HepG2 (cell line): ENCODE data around the gene TEAD1. TPM values are rescaled to one million over a fixed set of nuclear protein-coding genes. Genes with fewer than 3 reads are reported as not detected.

Experiments used
- ATF4 ChIP-seq, 2 experiments: fragments of 450-650 bp in 1 of 2; sonication (generic) in 1 of 2; formaldehyde crosslinking; IDR thresholded peaks; 2 replicates each; pipeline versions ENCODE4 v1.5.0 to v1.8.0; 2020 to 2022; ENCODE audit warnings: mild to moderate bottlenecking in 1 of 2, missing genetic modification reagents in 1 of 2
- CBFB ChIP-seq: sonication (generic); formaldehyde crosslinking; IDR thresholded peaks from 2 replicates; pipeline ENCODE4 v1.4.0; 2020; ENCODE audit warnings: missing genetic modification reagents
- CEBPB ChIP-seq: IDR thresholded peaks from 2 replicates; pipeline ENCODE4 v1.6.1; 2011; ENCODE audit warnings: low read depth, low read length, improper control_type of control experiment, borderline replicate concordance
- GZF1 ChIP-seq: sonication (generic); formaldehyde crosslinking; IDR thresholded peaks from 2 replicates; pipeline ENCODE4 v1.5.1; 2020; ENCODE audit warnings: mild to moderate bottlenecking, missing genetic modification reagents
- HNF4G ChIP-seq, 2 experiments: sonication (generic) in 1 of 2; formaldehyde crosslinking in 1 of 2; IDR thresholded peaks; 2 replicates each; pipeline versions ENCODE4 v1.4.0 to v1.6.1; 2011 to 2020; ENCODE audit warnings: borderline replicate concordance in 2 of 2, low read depth in 2 of 2, mild to moderate bottlenecking in 2 of 2, low read length in 1 of 2, missing genetic modification reagents in 1 of 2, moderate library complexity in 1 of 2
- NFE2 ChIP-seq: sonication (generic); formaldehyde crosslinking; IDR thresholded peaks from 2 replicates; pipeline ENCODE4 v1.4.0; 2020; ENCODE audit warnings: missing genetic modification reagents
- PITX1 ChIP-seq: sonication (generic); formaldehyde crosslinking; IDR thresholded peaks from 2 replicates; pipeline ENCODE4 v1.5.1; 2020; ENCODE audit warnings: mild to moderate bottlenecking, missing genetic modification reagents
- RARA ChIP-seq: IDR thresholded peaks from 2 replicates; pipeline ENCODE4 v1.6.1; 2016; ENCODE audit warnings: missing genetic modification reagents, missing compliant biosample characterization
- SMARCC2 ChIP-seq: fragments of 450-650 bp; IDR thresholded peaks from 2 replicates; pipeline ENCODE4 v1.6.1; 2017; ENCODE audit warnings: antibody characterized with exemption, mild to moderate bottlenecking
- XRCC5 ChIP-seq: fragments of 200-400 bp; formaldehyde crosslinking; optimal IDR thresholded peaks from 2 replicates; pipeline ENCODE3; 2017; ENCODE audit warnings: mild to moderate bottlenecking, low read length
- ZBTB25 ChIP-seq: IDR thresholded peaks from 2 replicates; pipeline ENCODE4 v1.6.1; 2018; ENCODE audit warnings: missing genetic modification reagents
- ZNF235 ChIP-seq: sonication (generic); formaldehyde crosslinking; IDR thresholded peaks from 2 replicates; pipeline ENCODE4 v1.8.1; 2023; ENCODE audit warnings: mild to moderate bottlenecking, missing genetic modification reagents, borderline replicate concordance
- ZNF317 ChIP-seq: sonication (generic); formaldehyde crosslinking; IDR thresholded peaks from 2 replicates; pipeline ENCODE4 v1.5.0; 2020; ENCODE audit warnings: mild to moderate bottlenecking, missing genetic modification reagents
- ZNF564 ChIP-seq: sonication (generic); formaldehyde crosslinking; IDR thresholded peaks from 2 replicates; pipeline ENCODE4 v1.8.1; 2023; ENCODE audit warnings: mild to moderate bottlenecking, missing genetic modification reagents
- ZNF598 ChIP-seq: sonication (generic); formaldehyde crosslinking; IDR thresholded peaks from 2 replicates; pipeline ENCODE4 v1.5.1; 2020; ENCODE audit warnings: mild to moderate bottlenecking, missing genetic modification reagents, borderline replicate concordance
- ZNF629 ChIP-seq: sonication (generic); formaldehyde crosslinking; conservative IDR thresholded peaks from 2 replicates; pipeline ENCODE4 v1.5.0; 2020; ENCODE audit warnings: missing genetic modification reagents
- polyA plus RNA-seq, 8 experiments: library from polyadenylated mRNA; depleted of rRNA in 3 of 8; stranded (reverse) in 7 of 8; unstranded in 1 of 8; fragments of >200 nt; fragmentation: Illumina TruSeq in 4 of 8; extraction: Trizol in 4 of 8; gene quantifications; 2 replicates each; pipeline versions ENCODE4 v1.2.1 to v1.2.3, GENCODE V29; 2011 to 2016; ENCODE audit warnings: low read depth in 4 of 8, missing spikeins in 1 of 8, mixed read lengths in 1 of 8; ENCODE audit not compliant: insufficient read depth in 1 of 8
- total RNA-seq, 5 experiments: library from RNA; depleted of rRNA; stranded (reverse); fragments of >200 nt; fragmentation: Illumina TruSeq; extraction: Trizol; gene quantifications; 2 replicates each; pipeline ENCODE4 v1.2.3, GENCODE V29; 2016; ENCODE audit warnings: low read depth in 1 of 5
- TF ChIP-seq, protein P1 (sequence below): sonication (generic); formaldehyde crosslinking; IDR thresholded peaks from 2 replicates; pipeline ENCODE4 v1.4.0; 2020; ENCODE audit warnings: mild to moderate bottlenecking, missing genetic modification reagents, borderline replicate concordance
- TF ChIP-seq, protein P2 (sequence below): sonication (generic); formaldehyde crosslinking; conservative IDR thresholded peaks from 2 replicates; pipeline ENCODE4 v1.4.0; 2020; ENCODE audit warnings: mild to moderate bottlenecking, missing genetic modification reagents, moderate library complexity
- TF ChIP-seq, protein P3 (sequence below): sonication (generic); formaldehyde crosslinking; IDR thresholded peaks from 2 replicates; pipeline ENCODE4 v1.5.0; 2020; ENCODE audit warnings: mild to moderate bottlenecking, low read depth, missing genetic modification reagents, borderline replicate concordance

Gene TEAD1
- total and polyA plus RNA-seq, 2 of the 13 experiments (the other 11 are each of a cell fraction or from before 2014, with no cell fraction given) = 20.1 to 30.5 TPM

DNA sequence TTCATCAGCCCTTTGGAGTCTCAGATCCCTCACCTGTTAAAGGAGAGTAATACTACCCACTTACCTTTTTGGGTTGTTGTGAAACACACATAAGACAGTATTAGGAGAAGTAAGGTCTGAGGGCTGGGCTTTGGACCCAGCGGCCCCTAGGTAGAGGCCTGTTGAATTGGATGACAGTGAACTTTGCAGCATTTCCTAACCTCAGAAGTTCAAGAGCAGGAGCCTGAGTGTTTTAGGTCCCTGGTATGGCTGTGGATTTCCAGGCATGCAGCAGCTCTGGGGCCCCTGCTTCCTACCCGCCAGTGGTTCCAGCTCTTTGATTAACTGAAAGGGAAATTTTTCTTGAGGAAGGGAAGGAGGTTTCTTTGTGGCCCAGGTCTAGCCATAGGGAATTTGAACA, 58.9 kb downstream of the TEAD1 start (continued):
- TF ChIP-seq NFE2 = no peak
- no peak for TF ChIP-seq SMARCC2
- TF ChIP-seq, protein P1, sequence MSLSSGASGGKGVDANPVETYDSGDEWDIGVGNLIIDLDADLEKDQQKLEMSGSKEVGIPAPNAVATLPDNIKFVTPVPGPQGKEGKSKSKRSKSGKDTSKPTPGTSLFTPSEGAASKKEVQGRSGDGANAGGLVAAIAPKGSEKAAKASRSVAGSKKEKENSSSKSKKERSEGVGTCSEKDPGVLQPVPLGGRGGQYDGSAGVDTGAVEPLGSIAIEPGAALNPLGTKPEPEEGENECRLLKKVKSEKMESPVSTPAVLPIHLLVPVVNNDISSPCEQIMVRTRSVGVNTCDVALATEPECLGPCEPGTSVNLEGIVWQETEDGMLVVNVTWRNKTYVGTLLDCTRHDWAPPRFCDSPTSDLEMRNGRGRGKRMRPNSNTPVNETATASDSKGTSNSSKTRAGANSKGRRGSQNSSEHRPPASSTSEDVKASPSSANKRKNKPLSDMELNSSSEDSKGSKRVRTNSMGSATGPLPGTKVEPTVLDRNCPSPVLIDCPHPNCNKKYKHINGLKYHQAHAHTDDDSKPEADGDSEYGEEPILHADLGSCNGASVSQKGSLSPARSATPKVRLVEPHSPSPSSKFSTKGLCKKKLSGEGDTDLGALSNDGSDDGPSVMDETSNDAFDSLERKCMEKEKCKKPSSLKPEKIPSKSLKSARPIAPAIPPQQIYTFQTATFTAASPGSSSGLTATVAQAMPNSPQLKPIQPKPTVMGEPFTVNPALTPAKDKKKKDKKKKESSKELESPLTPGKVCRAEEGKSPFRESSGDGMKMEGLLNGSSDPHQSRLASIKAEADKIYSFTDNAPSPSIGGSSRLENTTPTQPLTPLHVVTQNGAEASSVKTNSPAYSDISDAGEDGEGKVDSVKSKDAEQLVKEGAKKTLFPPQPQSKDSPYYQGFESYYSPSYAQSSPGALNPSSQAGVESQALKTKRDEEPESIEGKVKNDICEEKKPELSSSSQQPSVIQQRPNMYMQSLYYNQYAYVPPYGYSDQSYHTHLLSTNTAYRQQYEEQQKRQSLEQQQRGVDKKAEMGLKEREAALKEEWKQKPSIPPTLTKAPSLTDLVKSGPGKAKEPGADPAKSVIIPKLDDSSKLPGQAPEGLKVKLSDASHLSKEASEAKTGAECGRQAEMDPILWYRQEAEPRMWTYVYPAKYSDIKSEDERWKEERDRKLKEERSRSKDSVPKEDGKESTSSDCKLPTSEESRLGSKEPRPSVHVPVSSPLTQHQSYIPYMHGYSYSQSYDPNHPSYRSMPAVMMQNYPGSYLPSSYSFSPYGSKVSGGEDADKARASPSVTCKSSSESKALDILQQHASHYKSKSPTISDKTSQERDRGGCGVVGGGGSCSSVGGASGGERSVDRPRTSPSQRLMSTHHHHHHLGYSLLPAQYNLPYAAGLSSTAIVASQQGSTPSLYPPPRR (CRISPR knock-in tag) = peak; percentile 41; the same call in 1 of the 2 replicates
- no peak for TF ChIP-seq ZNF235 (CRISPR knock-in tag)
- no peak for TF ChIP-seq ATF4 (CRISPR knock-in tag; IDR thresholded peaks at IDR 0.05)
- TF ChIP-seq ZNF629 = 0 out of 2 replicates have a peak, but pooled peaks have one; percentile 23
- no peak for TF ChIP-seq ZNF317
- TF ChIP-seq ZNF598 (CRISPR knock-in tag) = no peak
- 0 out of 2 replicates have a peak, but pooled peaks have one; percentile 33 for TF ChIP-seq ZNF564 (CRISPR knock-in tag)
- TF ChIP-seq, protein P2, sequence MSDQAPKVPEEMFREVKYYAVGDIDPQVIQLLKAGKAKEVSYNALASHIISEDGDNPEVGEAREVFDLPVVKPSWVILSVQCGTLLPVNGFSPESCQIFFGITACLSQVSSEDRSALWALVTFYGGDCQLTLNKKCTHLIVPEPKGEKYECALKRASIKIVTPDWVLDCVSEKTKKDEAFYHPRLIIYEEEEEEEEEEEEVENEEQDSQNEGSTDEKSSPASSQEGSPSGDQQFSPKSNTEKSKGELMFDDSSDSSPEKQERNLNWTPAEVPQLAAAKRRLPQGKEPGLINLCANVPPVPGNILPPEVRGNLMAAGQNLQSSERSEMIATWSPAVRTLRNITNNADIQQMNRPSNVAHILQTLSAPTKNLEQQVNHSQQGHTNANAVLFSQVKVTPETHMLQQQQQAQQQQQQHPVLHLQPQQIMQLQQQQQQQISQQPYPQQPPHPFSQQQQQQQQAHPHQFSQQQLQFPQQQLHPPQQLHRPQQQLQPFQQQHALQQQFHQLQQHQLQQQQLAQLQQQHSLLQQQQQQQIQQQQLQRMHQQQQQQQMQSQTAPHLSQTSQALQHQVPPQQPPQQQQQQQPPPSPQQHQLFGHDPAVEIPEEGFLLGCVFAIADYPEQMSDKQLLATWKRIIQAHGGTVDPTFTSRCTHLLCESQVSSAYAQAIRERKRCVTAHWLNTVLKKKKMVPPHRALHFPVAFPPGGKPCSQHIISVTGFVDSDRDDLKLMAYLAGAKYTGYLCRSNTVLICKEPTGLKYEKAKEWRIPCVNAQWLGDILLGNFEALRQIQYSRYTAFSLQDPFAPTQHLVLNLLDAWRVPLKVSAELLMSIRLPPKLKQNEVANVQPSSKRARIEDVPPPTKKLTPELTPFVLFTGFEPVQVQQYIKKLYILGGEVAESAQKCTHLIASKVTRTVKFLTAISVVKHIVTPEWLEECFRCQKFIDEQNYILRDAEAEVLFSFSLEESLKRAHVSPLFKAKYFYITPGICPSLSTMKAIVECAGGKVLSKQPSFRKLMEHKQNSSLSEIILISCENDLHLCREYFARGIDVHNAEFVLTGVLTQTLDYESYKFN (CRISPR knock-in tag) = peak; percentile 54
- TF ChIP-seq XRCC5 = peak; percentile 51
- TF ChIP-seq PITX1 (CRISPR knock-in tag) = peak; percentile 53; the same call in 1 of the 2 replicates
- peak; percentile 64; the same call in 1 of the 2 replicates for TF ChIP-seq CEBPB
- TF ChIP-seq CBFB (CRISPR knock-in tag) = no peak
- peak; percentile 87 for TF ChIP-seq RARA (CRISPR knock-in tag)
- TF ChIP-seq, protein P3, sequence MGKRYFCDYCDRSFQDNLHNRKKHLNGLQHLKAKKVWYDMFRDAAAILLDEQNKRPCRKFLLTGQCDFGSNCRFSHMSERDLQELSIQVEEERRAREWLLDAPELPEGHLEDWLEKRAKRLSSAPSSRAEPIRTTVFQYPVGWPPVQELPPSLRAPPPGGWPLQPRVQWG (CRISPR knock-in tag) = no peak
- no peak for TF ChIP-seq ZBTB25
- TF ChIP-seq HNF4G (IDR thresholded peaks at IDR 0.05; ENCODE audit: borderline replicate concordance, low read depth, low read length) = 0 out of 2 replicates have a peak, but pooled peaks have one; percentile 75
- TF ChIP-seq HNF4G (CRISPR knock-in tag; IDR thresholded peaks at IDR 0.05; ENCODE audit: borderline replicate concordance, low read depth) = no peak
- 0 out of 2 replicates have a peak, but pooled peaks have one; percentile 20 for TF ChIP-seq GZF1 (CRISPR knock-in tag)
